NCI-H774 (cell line): Measurements from ENCODE around the gene ZIM2.

Source experiments
- DNase-seq: peaks from one replicate; lab custom pipeline; 2025; lab: John Stamatoyannopoulos, UW

The ZIM2 gene

DNA sequence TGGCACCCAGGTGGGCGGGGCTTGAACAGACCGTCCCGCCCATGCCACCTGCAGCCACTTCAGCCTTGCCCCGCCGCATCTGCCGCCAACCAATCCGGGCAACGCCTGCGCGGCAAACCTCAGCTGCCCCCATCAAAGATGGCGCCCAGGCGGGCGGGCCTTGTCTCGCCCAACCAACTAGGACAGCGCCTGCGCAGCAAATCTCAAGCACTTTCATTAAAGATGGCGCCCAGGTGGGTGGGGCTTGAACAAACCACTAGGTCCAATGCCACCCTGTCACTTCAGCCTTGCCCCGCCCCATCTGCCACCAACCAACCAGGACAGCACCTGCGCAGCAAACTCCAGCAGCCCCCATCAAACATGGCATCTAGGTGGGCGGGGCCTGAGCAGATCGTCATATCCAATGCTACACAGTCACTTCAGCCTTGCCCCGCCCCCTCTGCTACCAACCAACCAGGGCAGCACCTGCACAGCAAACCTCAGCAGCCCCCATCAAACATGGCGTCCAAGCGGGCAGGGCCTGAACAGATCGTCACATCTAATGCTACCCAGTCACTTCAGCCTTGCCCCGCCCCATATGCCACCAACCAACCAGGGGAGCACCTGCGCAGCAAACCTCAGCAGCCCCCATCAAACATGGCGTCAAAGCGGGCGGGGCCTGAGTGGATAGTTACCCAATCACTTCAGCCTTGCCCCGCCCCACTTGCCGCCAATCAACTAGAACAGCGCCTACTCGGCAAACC is 1.4 kb downstream of the ZIM2 start:
- DNase-seq = no peak

DNA sequence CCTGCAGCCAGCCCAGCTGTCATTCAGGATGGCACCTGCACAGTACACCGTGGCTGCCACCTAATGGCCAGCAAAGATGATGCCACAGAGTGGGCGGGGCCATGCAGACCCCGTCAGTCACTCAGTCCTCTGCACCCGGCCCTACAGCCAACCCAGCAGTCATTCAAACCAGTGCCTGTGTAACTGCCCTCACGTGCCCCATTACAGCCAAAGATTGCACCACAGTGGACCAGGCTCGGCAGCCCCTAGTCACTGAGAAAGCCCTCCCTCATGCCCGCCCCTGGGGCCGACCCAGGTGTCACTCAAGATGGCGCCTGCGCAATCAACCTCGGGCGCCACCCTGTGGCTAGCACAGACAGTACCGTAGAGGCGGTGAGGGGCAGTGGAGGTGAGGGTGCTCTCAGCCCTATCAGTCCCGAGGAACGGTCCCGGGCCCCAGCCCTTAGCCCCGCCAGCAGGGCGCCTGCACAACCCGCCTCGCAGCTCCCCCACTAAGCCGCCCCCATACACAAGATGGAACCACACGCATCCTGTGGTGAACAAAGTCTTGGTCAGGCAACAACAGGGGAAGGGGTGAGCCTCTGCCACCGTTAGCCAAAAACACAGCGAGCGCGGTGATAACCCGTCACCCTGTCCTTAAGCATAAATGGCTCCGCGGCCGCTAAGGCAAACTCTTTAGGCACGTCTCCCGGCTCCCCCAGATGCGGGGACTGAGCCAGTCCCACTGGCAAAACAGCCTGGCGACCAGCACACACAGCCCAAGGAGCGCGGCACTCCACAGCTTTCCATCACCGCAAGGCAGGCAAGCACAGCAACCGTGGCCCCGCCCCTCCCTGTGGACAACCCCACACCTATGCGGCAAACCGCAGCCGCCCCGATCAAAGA is 2.3 kb downstream of the ZIM2 start:
- DNase-seq = no peak

DNA sequence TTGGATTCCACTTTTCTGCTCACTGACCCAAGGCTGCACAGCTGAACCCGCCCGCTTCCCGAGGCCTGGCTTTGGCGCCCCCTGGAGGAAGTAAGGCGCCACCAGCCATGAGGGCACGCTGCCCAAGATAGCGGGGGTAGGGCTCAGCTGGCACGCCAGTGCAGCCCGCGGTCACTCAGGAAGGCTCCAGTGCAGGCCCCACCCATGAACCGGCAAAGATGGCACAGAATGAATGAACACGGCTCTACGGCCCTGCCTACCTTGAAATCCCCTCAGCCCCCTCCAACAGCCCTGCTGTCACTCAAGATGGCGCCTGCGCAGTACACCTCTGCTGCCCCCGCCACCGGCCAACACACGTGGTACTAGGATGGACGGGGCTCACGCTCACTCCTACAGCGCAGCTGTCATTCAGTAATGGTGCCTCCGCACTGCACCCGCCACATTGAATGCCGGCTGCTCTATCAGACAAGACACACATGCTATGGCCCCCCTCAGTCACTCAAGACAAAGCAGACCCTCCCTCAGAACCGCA is 3.0 kb downstream of the ZIM2 start:
- DNase-seq = no peak

DNA sequence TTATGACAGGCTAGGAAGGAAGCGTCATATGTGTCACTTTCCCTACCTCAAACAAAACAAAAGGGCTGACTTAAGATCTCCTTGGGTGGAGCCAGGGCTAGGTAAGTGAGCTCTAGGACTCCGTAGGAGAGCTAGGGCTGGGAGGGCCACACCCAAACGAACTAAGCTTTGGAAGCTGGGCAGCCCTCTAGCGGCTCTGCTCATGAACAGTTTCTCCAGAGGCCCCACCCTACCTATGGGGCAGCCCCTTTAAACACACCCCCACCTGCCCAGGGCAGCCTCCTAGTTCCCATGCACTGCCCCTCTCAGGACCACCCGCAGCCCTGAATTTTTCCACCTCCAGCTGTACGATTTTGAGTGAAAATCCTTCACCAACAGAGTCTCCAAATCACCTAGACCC is 3.5 kb downstream of the ZIM2 start:
- DNase-seq = no peak

DNA sequence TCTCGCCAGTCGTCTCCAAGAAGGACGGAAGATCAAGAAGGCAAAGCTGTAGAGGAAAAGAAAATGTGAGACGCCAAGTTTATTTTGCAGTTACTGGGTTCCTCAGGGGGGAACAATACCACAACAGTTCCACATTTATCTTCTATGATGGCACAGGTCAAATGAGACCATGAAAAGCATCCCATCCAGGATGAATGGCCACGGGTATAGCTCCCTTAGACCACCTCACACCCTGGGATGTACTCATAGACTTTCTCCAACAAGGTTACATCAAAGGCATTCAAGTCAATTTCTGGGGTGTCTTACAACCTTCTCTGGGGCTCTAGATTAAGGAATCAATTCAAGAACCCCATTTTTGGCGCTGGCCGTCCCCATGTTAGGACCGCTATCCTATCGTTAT is 4.5 kb downstream of the ZIM2 start:
- DNase-seq = no peak

DNA sequence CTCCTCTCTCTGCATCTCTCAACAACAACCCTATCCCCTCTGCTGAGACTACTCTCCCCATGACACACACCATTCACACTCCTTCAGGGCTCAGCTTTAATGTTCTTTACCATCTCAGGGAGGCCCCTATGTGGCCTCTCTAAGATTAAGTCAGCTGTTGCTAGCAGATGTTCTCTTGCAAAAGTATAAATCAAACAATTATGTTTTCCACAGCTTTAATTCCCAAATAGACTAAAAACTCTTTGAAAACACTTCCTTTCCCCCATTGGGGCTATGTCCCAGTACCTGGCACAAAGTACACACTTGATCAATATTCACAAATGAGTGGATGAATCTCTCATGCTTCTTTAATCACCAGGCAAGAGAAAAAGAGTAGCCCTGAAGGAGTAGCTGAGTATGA is 5.1 kb downstream of the ZIM2 start:
- no peak for DNase-seq

DNA sequence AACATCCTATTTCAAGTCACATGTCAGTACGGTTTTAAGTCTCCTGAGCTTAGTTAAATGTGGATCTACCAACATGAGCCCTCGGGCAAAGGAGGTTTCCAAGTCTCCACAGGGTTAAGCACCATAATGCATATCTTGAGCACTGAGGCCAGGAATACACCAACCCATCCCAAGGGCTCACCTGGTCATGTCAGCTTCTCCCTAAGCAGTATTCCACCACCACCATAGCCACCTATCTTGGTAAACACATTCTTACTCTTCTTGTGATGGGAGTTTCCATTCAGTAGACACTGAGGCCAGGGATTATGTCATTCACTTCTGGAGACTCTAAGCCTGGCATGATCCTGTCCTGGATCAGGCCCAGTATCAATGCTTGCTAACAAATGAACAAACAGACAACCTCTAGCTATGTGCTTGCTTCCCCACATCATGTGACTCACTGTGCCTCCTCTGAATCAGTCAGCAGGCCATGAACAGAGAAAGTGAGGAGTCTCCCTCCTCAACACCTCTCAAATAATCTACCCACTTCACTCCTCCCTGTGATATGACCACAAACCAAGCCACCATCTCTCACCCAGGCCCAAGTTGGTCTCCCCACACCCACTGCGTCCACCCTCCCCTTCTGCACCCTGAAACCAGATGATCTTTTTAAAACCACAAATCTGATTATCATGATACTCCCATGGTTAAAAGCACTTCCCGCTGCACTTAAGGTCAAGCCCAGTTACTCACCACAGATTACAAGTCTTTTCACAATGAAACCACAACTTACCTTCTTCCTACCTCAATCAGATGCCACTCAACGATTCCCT is 5.8 kb downstream of the ZIM2 start:
- DNase-seq = no peak

DNA sequence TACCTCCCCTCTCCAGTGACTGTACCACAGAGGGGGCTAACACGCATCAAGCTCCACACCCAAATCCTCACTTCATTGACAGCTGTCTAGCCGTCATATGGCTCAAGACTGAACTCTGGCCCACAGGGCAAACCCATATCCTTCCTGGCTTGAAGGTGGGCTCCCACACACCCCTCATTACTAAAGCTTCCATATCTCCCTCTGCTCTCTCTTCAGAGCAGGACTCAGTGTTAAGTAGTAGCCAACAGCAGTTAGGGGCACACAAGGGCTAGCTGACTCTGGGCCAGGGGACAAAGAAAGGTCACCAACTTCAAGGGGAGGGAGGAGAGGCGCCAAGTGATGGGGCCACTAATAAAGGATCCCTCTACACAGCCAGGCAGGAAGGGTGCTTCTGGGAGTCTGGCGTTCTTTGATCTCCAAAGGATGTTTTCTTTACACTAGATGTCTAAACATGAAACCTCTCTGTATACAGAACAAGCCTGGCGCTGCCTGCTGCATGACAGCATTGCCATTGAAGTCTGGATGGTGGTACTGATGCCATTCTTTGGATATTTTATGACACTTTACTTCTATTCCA is 8.1 kb downstream of the ZIM2 start:
- no peak for DNase-seq

DNA sequence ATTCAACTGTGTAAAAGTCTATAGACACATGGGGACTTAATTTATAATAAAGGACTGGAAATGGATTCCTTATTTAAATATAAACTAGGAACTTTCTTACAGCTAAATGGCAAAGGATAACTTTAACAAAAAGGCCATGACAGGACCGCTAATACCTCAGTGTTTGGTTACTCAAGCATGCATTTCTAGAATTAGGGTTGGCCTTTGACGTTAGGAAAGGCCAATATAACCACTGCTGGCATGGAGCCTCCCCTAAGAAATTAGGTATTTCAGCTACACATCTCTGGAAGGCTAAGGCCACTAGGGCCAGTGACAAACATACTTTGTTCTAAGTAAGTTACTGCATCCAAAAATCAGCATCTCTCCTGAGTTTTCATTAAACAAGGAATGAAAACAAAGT is 9.3 kb downstream of the ZIM2 start:
- no peak for DNase-seq

DNA sequence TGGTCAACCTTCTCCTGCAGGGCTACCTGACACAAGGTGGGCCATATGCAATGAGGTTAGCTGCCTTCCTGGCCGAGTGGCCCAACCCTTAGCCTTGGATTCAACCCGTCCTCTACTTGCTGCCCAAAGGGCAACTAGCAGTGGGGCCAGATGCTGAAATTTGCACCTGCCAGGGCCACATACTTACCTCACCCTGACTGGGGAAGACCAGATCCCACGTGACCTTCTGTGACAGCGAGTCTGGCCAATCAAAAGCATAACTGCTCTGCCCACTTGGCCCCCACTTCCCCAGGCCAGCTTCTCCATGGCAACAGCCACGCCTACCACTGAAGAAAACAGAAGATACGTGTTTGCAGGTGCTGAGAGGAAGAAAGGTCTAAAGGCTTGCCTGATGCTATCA is 10.9 kb downstream of the ZIM2 start:
- no peak for DNase-seq

DNA sequence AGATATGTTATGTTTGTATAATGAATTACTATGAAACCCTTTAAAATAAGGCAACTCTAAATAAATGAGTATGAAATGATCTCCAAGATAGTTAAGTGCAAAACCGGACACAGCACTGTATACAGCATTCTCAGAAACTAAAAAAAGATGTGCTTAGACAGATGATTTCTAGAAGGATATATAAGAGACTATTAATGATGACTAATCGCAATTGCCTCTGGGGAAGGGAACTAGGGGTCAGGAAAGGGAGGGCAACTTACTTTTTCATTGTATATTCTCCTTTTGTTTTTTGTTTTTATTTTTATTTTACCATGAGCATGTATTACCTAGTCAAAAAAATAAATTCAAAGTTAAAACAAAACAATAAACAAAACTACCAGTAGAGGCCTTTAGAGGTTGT is 12.8 kb downstream of the ZIM2 start:
- DNase-seq = no peak

DNA sequence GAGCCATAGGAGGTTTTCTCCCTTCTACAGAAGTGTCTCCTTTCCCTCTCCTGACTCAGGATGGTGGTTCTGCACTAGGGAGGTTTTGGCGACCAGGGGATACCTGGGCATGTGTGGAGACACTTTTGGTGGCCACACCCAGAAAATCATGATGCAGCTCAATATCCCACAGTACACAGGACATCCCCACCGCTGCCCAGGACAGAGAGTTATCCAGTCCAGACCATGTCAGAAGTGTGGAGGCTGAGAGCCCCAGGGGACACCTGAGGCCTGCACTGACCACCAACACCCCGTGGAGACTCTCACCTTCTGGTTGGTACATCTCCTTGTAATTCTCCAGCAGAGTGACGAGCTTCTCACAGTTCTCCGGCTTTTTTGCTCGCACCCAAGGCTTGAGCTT is 16.6 kb downstream of the ZIM2 start:
- no peak for DNase-seq

DNA sequence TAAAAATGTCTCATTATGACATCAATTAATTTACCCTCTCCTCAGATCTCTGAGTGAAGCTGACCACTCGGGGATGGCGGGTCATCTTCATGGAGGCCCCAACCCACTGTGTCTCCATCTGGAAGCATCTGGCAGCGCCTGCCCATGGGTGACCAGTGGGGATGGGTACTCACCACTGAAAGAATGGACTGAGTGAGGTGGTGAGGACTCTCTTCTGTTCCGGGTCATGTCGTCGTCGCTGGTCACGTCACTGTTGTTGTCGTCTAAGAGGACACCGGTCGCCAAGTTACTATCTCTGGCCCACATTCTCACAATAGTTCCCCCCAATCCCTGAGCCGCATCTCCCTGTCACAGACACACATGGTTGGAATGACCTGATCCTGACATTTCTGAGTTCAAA is 17.1 kb downstream of the ZIM2 start:
- no peak for DNase-seq

DNA sequence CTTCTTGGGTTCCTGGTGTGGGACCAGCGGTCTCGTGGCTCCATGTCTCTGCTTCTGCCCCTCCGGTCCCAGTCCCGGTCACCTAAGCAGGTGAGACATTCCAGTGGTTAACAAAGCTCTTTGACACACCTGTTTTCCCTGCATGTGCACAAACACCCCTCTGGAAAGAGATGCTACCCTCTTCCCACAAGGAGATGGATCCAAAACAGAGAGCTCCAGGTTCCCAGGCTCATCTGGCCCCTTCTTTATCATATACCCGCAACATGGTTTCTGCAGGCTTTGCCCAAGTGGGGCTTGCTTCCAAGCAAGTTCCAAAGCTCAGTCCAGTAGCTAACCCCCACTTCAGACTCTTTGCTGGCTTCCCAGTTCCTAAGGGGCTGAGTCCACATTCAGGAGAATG is 17.8 kb downstream of the ZIM2 start:
- DNase-seq = no peak

DNA sequence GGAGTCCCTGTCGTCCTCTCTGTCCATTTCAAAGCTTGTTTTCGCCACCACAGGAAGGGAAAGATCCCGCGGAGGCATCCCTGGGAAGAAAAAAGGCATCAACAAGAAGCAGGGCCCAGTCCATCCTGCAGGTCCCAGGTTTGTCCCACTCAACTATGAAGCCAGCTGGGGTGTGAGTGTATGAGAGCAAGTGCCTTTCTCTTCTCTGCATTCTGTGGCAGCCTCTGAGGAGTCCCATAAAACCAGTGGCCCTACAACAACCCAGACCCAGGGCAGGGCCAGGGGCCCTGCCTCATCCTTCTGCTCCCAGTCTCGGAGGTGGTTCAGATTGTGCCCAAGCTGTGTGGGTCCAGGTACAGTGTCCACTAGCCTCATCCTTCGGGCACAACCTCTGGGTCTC is 18.9 kb downstream of the ZIM2 start:
- DNase-seq = no peak

DNA sequence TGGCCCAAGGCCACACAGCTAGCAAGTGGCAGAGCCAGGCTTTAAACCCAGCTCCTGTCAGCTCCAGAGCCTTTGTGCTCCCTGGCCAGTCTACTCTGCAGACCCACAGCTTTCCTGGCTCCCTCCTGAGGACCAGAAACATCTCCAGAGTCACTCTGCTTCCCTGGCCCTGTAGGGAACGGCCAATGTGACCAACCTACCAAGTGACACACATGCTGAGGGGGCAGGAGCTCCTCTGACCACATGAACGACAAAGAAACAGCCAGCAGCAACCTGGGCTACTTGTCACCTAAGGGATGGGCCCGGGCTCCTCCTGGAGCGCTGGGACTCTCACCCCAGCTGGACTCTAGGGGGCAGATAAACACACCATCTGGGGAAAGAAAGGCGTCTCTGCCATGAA is 19.3 kb downstream of the ZIM2 start:
- DNase-seq = no peak

DNA sequence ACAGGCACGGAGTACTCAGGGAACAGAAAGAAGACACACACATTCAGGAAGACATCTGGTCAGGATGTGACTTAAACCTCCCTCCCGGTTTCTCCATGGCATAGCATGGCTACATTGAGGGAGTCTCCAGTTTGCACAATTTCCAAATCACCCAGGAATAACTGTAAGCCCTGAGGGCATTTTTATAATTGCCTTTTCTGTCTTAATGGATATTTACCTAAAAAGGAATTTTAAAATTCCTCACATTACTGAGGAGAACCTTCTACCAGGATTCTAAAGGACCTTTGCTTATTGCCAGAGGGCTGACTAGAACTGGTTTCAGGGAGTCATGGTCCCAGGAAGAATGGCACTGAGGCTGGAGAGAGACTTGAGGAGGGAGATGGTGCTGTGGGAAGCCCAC is 21.4 kb downstream of the ZIM2 start:
- DNase-seq = no peak

DNA sequence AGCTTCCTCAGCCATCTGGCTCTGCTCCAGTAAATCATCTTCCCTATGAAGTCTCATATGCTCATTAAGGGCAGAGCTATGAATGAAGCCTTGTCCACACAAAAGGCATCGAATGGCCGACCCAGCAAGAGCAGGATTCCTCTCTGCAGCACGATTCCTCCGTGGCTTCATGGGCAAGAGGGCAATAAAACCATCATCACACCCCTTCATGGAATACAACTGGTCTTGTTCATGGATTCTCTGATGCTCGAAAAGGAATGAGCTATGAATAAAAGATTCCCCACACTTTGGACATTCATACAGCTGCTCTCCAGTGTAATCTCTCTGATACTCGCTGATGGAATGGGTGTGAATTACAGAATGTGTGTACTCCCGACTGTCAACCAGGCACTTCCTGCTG is 25.9 kb downstream of the ZIM2 start:
- DNase-seq = no peak

DNA sequence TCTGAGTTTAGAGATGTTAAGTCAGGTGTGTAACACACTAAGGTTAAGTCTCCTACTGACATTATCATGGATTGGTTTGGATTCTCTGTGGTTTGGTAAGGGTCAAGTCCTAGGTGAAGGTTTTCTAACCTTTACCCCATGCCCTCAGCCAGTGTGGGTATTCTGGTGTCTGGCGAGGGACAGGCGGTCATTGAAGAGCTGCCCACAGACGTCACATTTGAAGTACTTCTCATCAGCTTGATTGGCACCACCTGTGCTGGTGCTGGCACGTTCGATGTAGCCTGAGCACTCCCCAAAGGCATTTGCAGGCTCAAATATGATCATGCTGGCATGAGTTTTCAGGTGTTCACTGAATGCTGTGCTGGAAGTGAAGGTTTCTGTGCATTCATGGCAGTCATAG is 27.0 kb downstream of the ZIM2 start:
- no peak for DNase-seq

DNA sequence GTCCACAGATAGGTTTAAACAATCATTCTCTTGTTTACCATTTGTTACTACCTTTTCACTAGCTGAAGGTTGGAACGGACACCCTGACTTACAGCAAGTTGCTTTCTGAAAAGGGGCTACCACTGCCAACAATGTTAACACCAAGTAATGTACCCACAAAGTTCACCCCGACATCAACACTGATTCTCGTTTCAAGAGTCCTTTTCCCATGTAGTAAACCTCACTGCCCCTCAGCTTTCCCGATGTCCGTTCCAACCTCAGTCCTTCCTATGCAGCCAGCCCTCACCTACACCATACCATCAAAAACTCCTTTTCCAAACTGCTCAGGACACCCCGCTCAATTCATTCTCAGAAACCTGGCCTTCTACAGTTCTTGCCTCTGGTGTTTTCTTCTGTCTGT is 29.0 kb downstream of the ZIM2 start:
- DNase-seq = no peak

DNA sequence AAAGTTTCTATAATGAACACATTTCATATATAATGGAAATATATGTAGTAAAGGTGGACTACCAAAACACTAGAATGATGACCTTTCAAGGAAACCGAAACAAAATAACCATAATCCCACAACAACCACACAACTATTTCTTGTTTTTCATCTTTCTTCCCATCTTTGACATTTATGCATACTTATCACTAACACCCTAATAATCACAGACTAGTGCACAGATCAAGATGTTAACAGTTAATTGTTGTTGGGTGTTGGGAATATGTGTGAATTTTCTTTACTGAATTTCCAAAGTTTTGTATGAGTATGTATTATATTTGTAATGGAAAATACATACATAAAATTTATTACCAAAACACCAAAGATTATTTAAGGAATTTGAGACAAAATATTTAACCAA is 30.3 kb downstream of the ZIM2 start:
- no peak for DNase-seq

DNA sequence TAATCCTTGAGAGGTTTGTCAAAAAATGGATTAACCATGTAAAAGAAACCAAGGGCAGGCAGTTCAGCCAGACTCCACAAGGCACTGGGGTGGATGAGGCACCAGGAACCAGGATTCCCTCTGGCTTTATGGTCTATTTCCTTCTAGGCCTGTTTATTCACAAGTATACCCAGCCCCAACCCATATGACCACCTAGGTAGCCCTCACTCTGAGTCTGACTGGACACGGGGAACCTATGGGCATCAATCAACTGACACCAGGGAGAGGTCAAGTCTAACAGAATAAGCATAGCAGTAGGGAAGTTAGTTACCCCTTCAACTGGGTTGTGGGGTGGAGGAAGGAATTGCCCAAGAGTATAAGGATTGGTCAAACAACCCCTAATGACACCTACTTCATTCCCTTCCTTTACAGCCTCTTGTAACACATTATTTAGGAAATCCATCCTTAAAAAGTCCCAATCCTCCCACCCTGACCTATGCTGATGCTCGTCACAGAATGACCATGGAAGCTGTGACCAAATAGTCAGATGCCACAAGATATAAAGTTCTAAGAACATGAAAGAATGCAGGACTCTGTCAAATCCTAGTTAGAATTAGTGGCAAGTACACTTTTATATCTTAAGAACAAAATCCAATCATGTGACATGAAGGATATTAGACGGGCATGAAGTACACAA is 31.7 kb downstream of the ZIM2 start:
- DNase-seq = no peak
